Stomach (tissue), 9 donors: Measurements from ENCODE around the gene TCF23. TPM values are rescaled to one million over a fixed set of nuclear protein-coding genes. Genes with fewer than 3 reads are reported as not detected.

Source experiments
- DNase-seq, 2 donors: peaks; one replicate each; pipeline versions ENCODE4 v3.0.0 to v3.0.0-alpha.2; 2013 to 2019
- H3K27ac ChIP-seq, 5 donors: fragments of 200-600 bp in 4 of 5; sonication (generic) in 4 of 5; one replicate each; pipeline ENCODE4 v1.5.1; 2013 to 2019; ENCODE audit warnings: mild to moderate bottlenecking in 1 of 5, moderate library complexity in 1 of 5
- H3K27me3 ChIP-seq, 3 donors: fragments of 200-600 bp; sonication (generic); one replicate each; pipeline ENCODE4 v1.5.1; 2017 to 2019; ENCODE audit warnings: mixed run types in 1 of 3
- H3K36me3 ChIP-seq, 4 donors: fragments of 200-600 bp; sonication (generic); 1 replicate in 3 of 4; 2 replicates in 1 of 4; pipeline ENCODE4 v1.5.1; 2016 to 2019
- H3K4me1 ChIP-seq, 4 donors: fragments of 200-600 bp; sonication (generic); one replicate each; pipeline ENCODE4 v1.5.1; 2016 to 2019
- H3K4me3 ChIP-seq, 4 donors: fragments of 200-600 bp; sonication (generic) in 3 of 4; one replicate each; pipeline ENCODE4 v1.5.1; 2016 to 2019; ENCODE audit warnings: mild to moderate bottlenecking in 1 of 4
- H3K9me3 ChIP-seq, 4 donors: fragments of 200-600 bp; sonication (generic); one replicate each; pipeline ENCODE4 v1.5.1; 2016 to 2019
- CTCF ChIP-seq, 7 experiments: fragments of 450-650 bp in 4 of 7; fragments of 200-600 bp in 3 of 7; sonication (generic) in 3 of 7; IDR thresholded peaks; one replicate each; pipeline ENCODE4 v1.5.1; 2016 to 2019; ENCODE audit warnings: antibody characterized with exemption in 7 of 7, control low read depth in 2 of 7, mild to moderate bottlenecking in 1 of 7
- EP300 ChIP-seq: sonication (generic); formaldehyde crosslinking; IDR thresholded peaks from one replicate; pipeline ENCODE4 v1.6.1; 2017; ENCODE audit warnings: antibody characterized with exemption
- POLR2A ChIP-seq, 4 donors: fragments of 450-650 bp; IDR thresholded peaks; one replicate each; pipeline ENCODE4 v1.6.1; 2016; ENCODE audit warnings: antibody characterized with exemption in 4 of 4, control low read depth in 2 of 4, mild to moderate bottlenecking in 1 of 4, moderate library complexity in 1 of 4
- POLR2AphosphoS5 ChIP-seq, 3 donors: sonication (generic); formaldehyde crosslinking; IDR thresholded peaks; one replicate each; pipeline ENCODE4 v1.6.1; 2016; ENCODE audit warnings: antibody characterized with exemption in 3 of 3
- WGBS, 5 donors: extraction: QIAGEN DNeasy Blood & Tissue Kit in 3 of 5; methylation state at CpG; one replicate each; pipeline versions ENCODE4 v1.1.5 to v1.1.7; 2013 to 2018; 5-methylcytosine and 5-hydroxymethylcytosine counted together
- intact Hi-C: fragments of 100-400 bp; cut with DNase I; formaldehyde crosslinking; loops from one replicate; pipeline ENCODE4 v1.15.1; 2023; ENCODE audit warnings: low total_unique reads
- polyA plus RNA-seq, 3 donors: library from polyadenylated mRNA; stranded (reverse); fragments of 200-250 nt; gene quantifications; one replicate each; pipeline ENCODE4 v1.2.3, GENCODE V29; 2013
- total RNA-seq, 5 donors: library from RNA; depleted of rRNA; stranded (reverse); fragments of >200 nt; gene quantifications; one replicate each; pipeline versions ENCODE4 v1.1.0 to v1.2.3, GENCODE V29; 2014 to 2016
- donor health status: healthy with polysubstance abuse.
- donor health status: Bipolar disorder and iron deficiency.
- donor health status: healthy.

TCF23 gene
- total and polyA plus RNA-seq, 8 donors, result 0.03 TPM; not detected in 7

DNA sequence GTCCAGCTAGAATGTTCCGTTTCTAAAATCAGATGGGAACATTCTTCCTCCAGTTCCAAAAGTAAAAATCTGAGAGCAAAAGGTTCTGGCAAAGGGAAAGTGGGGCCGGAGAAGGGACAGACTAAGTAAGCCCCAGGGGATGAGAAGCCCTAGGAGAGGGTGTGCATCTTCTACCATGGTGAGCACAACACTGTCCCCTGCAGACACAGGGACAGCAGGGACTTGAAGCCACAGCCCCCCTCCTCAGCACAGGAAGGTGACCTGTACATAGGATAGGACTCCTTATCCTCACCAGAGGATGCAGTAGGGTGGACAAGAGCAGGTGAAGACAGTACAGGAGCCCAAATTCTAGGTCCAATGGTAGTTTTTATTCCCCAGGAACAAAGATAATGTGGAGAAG, 50.4 kb downstream of the TCF23 start:
- peaks cover 0 to 8% (median 0%) of the 10 kb centered on the region in 4 donors for H3K4me1 ChIP-seq
- intact Hi-C loops, result no loop called here
- no peak overlapping the region for H3K27ac ChIP-seq
- no peak for TF ChIP-seq CTCF (IDR thresholded peaks at IDR 0.05)
- no peak for TF ChIP-seq POLR2A (IDR thresholded peaks at IDR 0.05)
- no peak for TF ChIP-seq POLR2AphosphoS5 (IDR thresholded peaks at IDR 0.05)
- TF ChIP-seq EP300, result no peak
- DNase-seq, result no peak
- 70 to 86% (median 83%) methylated on average over 2 of the region's 2 CpGs for WGBS, 5 donors
- no peak overlapping the region for H3K4me3 ChIP-seq
- H3K36me3 ChIP-seq, result peaks cover 28 to 49% (median 48%) of the 10 kb centered on the region in 4 donors
- H3K27me3 ChIP-seq, result no peaks in the 10 kb centered on the region
- no peaks in the 10 kb centered on the region for H3K9me3 ChIP-seq

DNA sequence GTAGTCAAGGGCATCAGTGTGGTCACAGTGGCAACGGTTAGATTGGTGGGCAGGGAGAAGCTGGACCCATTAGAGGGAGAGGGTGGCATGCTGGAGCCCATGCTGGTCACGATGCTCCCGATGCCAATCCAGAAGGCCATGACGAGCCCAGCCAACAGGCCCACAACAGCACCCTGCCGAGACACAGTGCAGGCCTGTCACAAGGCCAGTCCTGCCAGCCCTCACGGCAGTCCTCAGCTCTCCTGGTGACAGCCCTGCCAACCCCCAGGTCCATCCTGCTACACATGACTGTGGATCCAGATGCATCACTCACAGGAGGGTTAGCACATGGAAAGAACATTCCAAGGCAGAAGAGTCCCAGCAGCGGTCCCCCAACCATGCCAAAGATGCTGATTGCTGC, 52.9 kb downstream of the TCF23 start:
- Histone ChIP-seq H3K9me3 (no peaks in the 10 kb centered on the region), H3K27ac (no peak overlapping the region), H3K4me1 (no peaks in the 10 kb centered on the region), H3K4me3 (no peak overlapping the region), H3K27me3 (no peaks in the 10 kb centered on the region), H3K36me3 (peaks cover 41 to 73% (median 72%) of the 10 kb centered on the region in 4 donors)
- DNase-seq, result no peak
- 91 to 96% (median 93%) methylated on average over 7 of the region's 7 CpGs for WGBS, 5 donors
- intact Hi-C loops, result no loop called here
- TF ChIP-seq POLR2A (IDR thresholded peaks at IDR 0.05), result no peak
- TF ChIP-seq EP300, result no peak
- no peak for TF ChIP-seq CTCF (IDR thresholded peaks at IDR 0.05)
- no peak for TF ChIP-seq POLR2AphosphoS5 (IDR thresholded peaks at IDR 0.05)

DNA sequence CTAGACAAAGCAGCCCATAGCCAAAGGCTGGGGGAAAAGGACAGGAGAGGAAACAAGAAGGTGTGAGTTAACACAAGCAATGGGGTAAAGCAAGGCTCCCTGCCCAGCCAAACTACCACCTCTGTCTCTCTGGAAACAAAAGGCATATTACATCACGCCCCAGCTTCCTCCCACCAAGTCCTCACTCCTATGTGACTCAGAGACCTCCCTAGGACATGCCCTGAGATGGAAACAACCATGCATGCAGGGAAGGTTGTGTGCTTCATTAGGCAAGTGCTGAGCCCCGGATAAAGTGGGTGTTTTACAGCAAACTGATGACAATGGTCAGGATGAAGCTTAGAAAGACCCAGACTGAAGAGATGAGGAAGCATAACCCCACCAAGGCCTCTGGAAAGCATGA, 54.0 kb downstream of the TCF23 start:
- 81 to 97% (median 88%) methylated on average over 2 of the region's 2 CpGs for WGBS, 5 donors
- Histone ChIP-seq H3K27me3 (no peaks in the 10 kb centered on the region), H3K4me1 (no peaks in the 10 kb centered on the region), H3K36me3 (peaks cover 47 to 85% (median 84%) of the 10 kb centered on the region in 4 donors), H3K27ac (no peak overlapping the region), H3K4me3 (no peak overlapping the region), H3K9me3 (no peaks in the 10 kb centered on the region)
- intact Hi-C loops, result no loop called here
- DNase-seq, result no peak
- TF ChIP-seq POLR2A (IDR thresholded peaks at IDR 0.05), result no peak
- TF ChIP-seq EP300, result no peak
- no peak for TF ChIP-seq CTCF (IDR thresholded peaks at IDR 0.05)
- no peak for TF ChIP-seq POLR2AphosphoS5 (IDR thresholded peaks at IDR 0.05)

DNA sequence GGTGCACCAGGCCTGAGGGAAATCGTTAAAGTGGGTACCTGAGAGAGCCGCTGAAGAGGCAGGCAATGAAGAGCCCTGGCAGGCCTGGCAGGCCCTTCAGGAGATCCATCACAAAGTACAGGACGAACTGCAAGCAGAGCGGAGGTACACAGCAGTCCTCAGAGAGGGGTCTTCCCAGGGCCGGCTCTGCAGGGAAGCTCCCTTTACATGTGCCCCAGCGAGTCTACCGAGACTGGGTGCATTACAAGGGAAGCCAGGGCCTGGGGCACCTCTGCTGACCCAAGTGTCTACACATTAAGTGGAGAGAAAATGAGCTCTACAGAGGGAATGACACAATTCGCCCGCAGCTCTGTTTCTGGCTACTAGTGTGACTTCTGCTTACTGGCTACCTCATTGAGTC, 54.9 kb downstream of the TCF23 start:
- Histone ChIP-seq H3K4me3 (no peak overlapping the region), H3K36me3 (peaks cover 51 to 94% (median 93%) of the 10 kb centered on the region in 4 donors), H3K27me3 (no peaks in the 10 kb centered on the region), H3K9me3 (no peaks in the 10 kb centered on the region), H3K27ac (no peak overlapping the region), H3K4me1 (no peaks in the 10 kb centered on the region)
- no peak for DNase-seq
- 93 to 98% (median 95%) methylated on average over 9 of the region's 9 CpGs for WGBS, 5 donors
- intact Hi-C loops, result no loop called here
- TF ChIP-seq EP300 (no peak), POLR2A (IDR thresholded peaks at IDR 0.05) (no peak), POLR2AphosphoS5 (IDR thresholded peaks at IDR 0.05) (no peak), CTCF (IDR thresholded peaks at IDR 0.05) (no peak)
